ENCODE results near the gene PPP2R5B. TPM values are rescaled to one million over a fixed set of nuclear protein-coding genes. Genes with fewer than 3 reads are reported as not detected.
A peak's percentile ranks its signal among the peaks of the same experiment; 100 is the strongest.

The PPP2R5B gene
- total RNA-seq, 2 experiments from 2014 or later = 20.2 to 21.2 TPM

GRCh38 chr11:64924910-64925284, 408 bp downstream of the PPP2R5B start:
- H3K27ac Mint-ChIP-seq = no peak overlapping the region
- H3K36me3 Mint-ChIP-seq (ENCODE audit: low read depth) = peaks cover 2% of the 10 kb centered on the region
- H3K4me1 Mint-ChIP-seq (ENCODE audit: low read depth) = peaks cover 13% of the 10 kb centered on the region
- intact Hi-C loops (cut with micrococcal nuclease) = no loop called here
- TF ChIP-seq, protein P1, sequence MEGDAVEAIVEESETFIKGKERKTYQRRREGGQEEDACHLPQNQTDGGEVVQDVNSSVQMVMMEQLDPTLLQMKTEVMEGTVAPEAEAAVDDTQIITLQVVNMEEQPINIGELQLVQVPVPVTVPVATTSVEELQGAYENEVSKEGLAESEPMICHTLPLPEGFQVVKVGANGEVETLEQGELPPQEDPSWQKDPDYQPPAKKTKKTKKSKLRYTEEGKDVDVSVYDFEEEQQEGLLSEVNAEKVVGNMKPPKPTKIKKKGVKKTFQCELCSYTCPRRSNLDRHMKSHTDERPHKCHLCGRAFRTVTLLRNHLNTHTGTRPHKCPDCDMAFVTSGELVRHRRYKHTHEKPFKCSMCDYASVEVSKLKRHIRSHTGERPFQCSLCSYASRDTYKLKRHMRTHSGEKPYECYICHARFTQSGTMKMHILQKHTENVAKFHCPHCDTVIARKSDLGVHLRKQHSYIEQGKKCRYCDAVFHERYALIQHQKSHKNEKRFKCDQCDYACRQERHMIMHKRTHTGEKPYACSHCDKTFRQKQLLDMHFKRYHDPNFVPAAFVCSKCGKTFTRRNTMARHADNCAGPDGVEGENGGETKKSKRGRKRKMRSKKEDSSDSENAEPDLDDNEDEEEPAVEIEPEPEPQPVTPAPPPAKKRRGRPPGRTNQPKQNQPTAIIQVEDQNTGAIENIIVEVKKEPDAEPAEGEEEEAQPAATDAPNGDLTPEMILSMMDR (IDR thresholded peaks at IDR 0.05) = no peak
- peak overlapping the region; percentile 88 for H3K4me3 Mint-ChIP-seq
- ATAC-seq = peak; percentile 9
- no peaks in the 10 kb centered on the region for H3K9me3 Mint-ChIP-seq
- POLR2A ChIA-PET = interaction anchor here (1.1 to 1.7 kb wide), 6 partner anchors 9 to 369 kb away, joined by 3 to 9 read pairs (median 4); partner anchors contain the start of gene ARL2
- CTCF ChIA-PET = interaction anchor here (1.0 to 1.5 kb wide), 4 partner anchors 33 to 152 kb away, joined by 3 to 5 read pairs (median 4); no protein-coding TSS in a partner anchor
- no peaks in the 10 kb centered on the region for H3K27me3 Mint-ChIP-seq
- DNase-seq = peak; percentile 17

DNA sequence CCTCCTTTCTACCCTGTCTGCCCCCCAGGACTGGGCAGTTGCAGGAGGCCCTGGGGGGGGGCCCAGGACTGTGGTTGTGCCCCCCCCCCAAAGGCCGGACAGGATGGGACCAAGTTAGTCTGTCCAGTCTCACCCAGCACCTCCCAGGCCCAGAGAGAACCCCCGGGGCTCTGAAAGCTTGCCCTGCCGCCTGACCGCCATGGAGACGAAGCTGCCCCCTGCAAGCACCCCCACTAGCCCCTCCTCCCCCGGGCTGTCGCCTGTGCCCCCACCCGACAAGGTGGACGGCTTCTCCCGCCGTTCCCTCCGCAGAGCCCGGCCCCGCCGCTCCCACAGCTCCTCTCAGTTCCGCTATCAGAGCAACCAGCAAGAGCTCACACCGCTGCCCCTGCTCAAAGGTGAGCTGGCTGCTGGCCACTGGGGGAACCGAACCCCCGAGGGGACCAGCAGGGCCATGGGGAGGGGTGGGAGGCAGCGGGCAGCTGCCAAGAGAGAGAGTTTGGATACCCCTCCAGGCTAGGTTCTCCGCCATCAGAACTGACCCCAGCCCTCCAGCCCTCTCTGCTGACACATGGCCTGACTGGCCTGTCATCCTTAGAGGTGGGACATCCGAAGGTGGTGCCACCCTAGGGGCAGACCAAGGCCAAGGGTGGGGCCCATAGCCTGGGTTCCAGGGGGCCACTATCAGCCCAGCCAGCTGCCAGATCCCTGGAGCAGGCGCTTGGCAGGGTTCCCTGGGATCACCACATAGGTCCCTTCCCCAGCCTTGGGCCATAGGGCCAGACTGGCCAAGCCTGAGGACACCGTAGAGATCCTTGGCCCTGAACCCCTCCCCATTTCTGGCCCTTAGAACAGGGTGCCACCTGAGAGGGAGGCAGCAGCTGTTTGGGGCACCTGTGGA, 1.3 kb downstream of the PPP2R5B start:
- no peak for DNase-seq
- H3K27ac Mint-ChIP-seq = no peak overlapping the region

GRCh38 chr11:64926689-64927088, 2.2 kb downstream of the PPP2R5B start:
- Mint-ChIP-seq H3K9me3 (no peaks in the 10 kb centered on the region), H3K27ac (no peak overlapping the region), H3K4me3 (no peak overlapping the region), H3K4me1 (ENCODE audit: low read depth) (peaks cover 13% of the 10 kb centered on the region), H3K27me3 (no peaks in the 10 kb centered on the region), H3K36me3 (ENCODE audit: low read depth) (peaks cover 2% of the 10 kb centered on the region)
- intact Hi-C loops (cut with micrococcal nuclease) = no loop called here
- ChIA-PET POLR2A (no interaction called here), CTCF (interaction anchor here (1.2 kb wide), 1 partner anchor 86 kb away, joined by 3 read pairs; no protein-coding TSS in a partner anchor)
- no peak for ATAC-seq
- TF ChIP-seq, protein P1 (IDR thresholded peaks at IDR 0.05) = no peak
- no peak for DNase-seq

More for the DNA sequence above, 1.3 kb downstream of the PPP2R5B start:
- H3K4me3 Mint-ChIP-seq = peak overlapping the region; percentile 88
- H3K27me3 Mint-ChIP-seq = no peaks in the 10 kb centered on the region
- ChIA-PET CTCF (interaction anchor here (1.0 to 1.2 kb wide), 2 partner anchors 87 to 151 kb away, joined by 3 read pairs; no protein-coding TSS in a partner anchor), POLR2A (interaction anchor here (0.6 to 1.7 kb wide), 5 partner anchors 8 to 368 kb away, joined by 3 to 9 read pairs (median 3); partner anchors contain the start of gene ARL2)
- TF ChIP-seq, protein P1 (IDR thresholded peaks at IDR 0.05) = no peak
- peaks cover 13% of the 10 kb centered on the region for H3K4me1 Mint-ChIP-seq (ENCODE audit: low read depth)
- no peaks in the 10 kb centered on the region for H3K9me3 Mint-ChIP-seq
- no peak for ATAC-seq
- H3K36me3 Mint-ChIP-seq (ENCODE audit: low read depth) = peaks cover 2% of the 10 kb centered on the region
- intact Hi-C loops (cut with micrococcal nuclease) = no loop called here

DNA sequence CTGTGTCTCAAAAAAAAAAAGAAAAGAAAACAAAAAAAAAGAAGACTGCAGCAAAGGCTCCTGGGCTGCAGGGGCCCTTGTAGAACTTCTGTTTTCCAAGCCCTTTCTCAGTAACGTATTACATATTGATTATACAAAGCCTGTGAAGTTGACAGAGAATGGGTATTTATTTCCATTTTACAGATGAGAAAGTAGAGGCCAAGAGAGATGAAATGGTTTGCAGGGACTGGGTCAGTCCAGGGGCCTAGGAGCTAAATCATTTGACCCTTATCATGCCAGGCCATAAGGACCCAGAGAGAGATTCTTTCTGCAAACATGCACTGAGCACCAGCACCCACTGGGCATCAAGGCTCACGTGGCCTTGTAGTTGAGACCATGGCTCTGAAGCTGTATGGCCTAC, 4.5 kb downstream of the PPP2R5B start:
- no peak overlapping the region for H3K27ac Mint-ChIP-seq
- intact Hi-C loops (cut with micrococcal nuclease) = no loop called here
- H3K36me3 Mint-ChIP-seq (ENCODE audit: low read depth) = peaks cover 2% of the 10 kb centered on the region
- peaks cover 7% of the 10 kb centered on the region for H3K4me1 Mint-ChIP-seq (ENCODE audit: low read depth)
- no peak overlapping the region for H3K4me3 Mint-ChIP-seq
- ChIA-PET POLR2A (no interaction called here), CTCF (no interaction called here)
- TF ChIP-seq, protein P1 (IDR thresholded peaks at IDR 0.05) = no peak
- no peaks in the 10 kb centered on the region for H3K27me3 Mint-ChIP-seq
- ATAC-seq = no peak
- no peaks in the 10 kb centered on the region for H3K9me3 Mint-ChIP-seq
- DNase-seq = no peak

GRCh38 chr11:64929625-64930024, 5.1 kb downstream of the PPP2R5B start:
- H3K4me1 Mint-ChIP-seq (ENCODE audit: low read depth) = peaks cover 5% of the 10 kb centered on the region
- H3K9me3 Mint-ChIP-seq = no peaks in the 10 kb centered on the region
- ChIA-PET POLR2A (no interaction called here), CTCF (no interaction called here)
- H3K4me3 Mint-ChIP-seq = no peak overlapping the region
- no peaks in the 10 kb centered on the region for H3K27me3 Mint-ChIP-seq
- DNase-seq (no peak), ATAC-seq (no peak)
- intact Hi-C loops (cut with micrococcal nuclease) = no loop called here
- H3K36me3 Mint-ChIP-seq (ENCODE audit: low read depth) = peaks cover 2% of the 10 kb centered on the region
- TF ChIP-seq, protein P1 (IDR thresholded peaks at IDR 0.05) = no peak
- H3K27ac Mint-ChIP-seq = no peak overlapping the region
